Activated T-cell treated with anti-CD3 and anti-CD28 coated beads, Interleukin-2, amount 50 U/mL, for 72 hours (primary cell): ENCODE data around the gene MPDZ. TPM values are rescaled to one million over a fixed set of nuclear protein-coding genes. Genes with fewer than 3 reads are reported as not detected.

Source experiments
- ATAC-seq, 2 donors: fragments of 150-1000 bp; cut with Tn5 transposase; replicated peaks in 1 of 2; 2 replicates each; pipeline ENCODE4 v1.10.0; 2021; ENCODE audit warnings: moderate library complexity in 2 of 2, mild to moderate bottlenecking in 1 of 2
- DNase-seq, 2 donors: peaks; one replicate each; pipeline ENCODE4 v3.0.0; 2021 to 2022; ENCODE audit warnings: mixed read lengths in 1 of 2
- H3K27ac Mint-ChIP-seq: one replicate; pipeline ENCODE4 v1.8.0; 2022; ENCODE audit warnings: mild to moderate bottlenecking, moderate library complexity, mixed read lengths
- H3K27me3 Mint-ChIP-seq: one replicate; pipeline ENCODE4 v1.8.0; 2022; ENCODE audit warnings: low read depth, mixed read lengths
- H3K36me3 Mint-ChIP-seq, 2 donors: one replicate each; pipeline ENCODE4 v1.8.0; 2022; ENCODE audit warnings: mixed read lengths in 2 of 2, mild to moderate bottlenecking in 1 of 2; ENCODE audit not compliant: insufficient read depth in 2 of 2
- H3K4me1 Mint-ChIP-seq: one replicate; pipeline ENCODE4 v1.8.0; 2022; ENCODE audit warnings: low read depth, mixed read lengths
- H3K4me3 Mint-ChIP-seq, 2 donors: one replicate each; pipeline ENCODE4 v1.8.0; 2022; ENCODE audit warnings: mild to moderate bottlenecking in 2 of 2, mixed read lengths in 2 of 2, moderate library complexity in 2 of 2
- H3K9me3 Mint-ChIP-seq, 2 donors: one replicate each; pipeline ENCODE4 v1.8.0; 2022; ENCODE audit warnings: mixed read lengths in 2 of 2
- total RNA-seq, 2 donors: library from RNA; stranded (reverse); gene quantifications; one replicate each; pipeline ENCODE4 v1.2.3, GENCODE V29; 2022

MPDZ gene
- total RNA-seq, 2 donors from 2014 or later = not detected

DNA sequence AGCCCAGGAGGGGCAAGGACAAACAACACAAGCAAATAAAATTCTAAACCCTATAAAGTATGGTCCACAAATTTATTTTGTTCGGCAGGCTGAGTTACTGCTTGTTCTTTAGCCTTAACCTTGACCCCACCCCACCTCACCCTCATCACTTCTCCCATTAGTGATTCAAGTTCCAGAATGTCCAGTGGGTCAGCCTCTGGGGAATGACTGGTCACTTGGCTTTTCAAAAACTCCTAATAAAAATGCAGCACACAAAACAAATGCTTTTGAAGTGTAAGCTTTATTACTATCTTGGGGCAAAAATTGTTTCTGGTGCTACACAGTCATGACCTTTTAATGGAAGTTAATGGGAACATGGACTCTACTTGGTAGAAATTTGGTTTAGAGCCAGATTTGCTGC is 142.1 kb downstream of the MPDZ start:
- DNase-seq = no peak
- Mint-ChIP-seq H3K27ac (no peak overlapping the region), H3K4me1 (no peaks in the 10 kb centered on the region), H3K27me3 (no peaks in the 10 kb centered on the region), H3K36me3 (no peaks in the 10 kb centered on the region), H3K4me3 (no peak overlapping the region), H3K9me3 (peaks cover 9 to 11% of the 10 kb centered on the region in 2 donors)
- ATAC-seq = no peak

DNA sequence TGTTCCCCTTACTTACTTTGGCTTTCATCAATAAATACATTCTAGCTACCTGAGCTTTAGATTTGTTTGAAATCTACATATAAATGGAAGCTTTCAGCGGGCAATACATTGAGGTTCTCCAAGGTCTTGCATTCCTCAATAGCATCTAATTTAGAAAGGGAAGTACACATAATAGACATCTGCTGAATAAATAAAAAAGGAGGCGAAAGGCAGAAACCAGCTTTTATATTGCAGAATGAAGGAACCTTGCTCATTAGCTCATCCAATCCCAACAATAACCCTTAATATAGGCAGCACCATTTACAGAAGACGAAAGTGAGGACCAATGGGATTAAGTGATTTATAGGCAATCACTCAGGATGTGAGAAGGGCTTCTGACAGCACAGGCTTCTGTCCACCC is 147.5 kb downstream of the MPDZ start:
- Mint-ChIP-seq H3K4me3 (no peak overlapping the region), H3K27ac (no peak overlapping the region), H3K4me1 (no peaks in the 10 kb centered on the region), H3K36me3 (no peaks in the 10 kb centered on the region), H3K9me3 (peaks cover 8 to 11% of the 10 kb centered on the region in 2 donors), H3K27me3 (no peaks in the 10 kb centered on the region)
- DNase-seq = no peak
- no peak for ATAC-seq

DNA sequence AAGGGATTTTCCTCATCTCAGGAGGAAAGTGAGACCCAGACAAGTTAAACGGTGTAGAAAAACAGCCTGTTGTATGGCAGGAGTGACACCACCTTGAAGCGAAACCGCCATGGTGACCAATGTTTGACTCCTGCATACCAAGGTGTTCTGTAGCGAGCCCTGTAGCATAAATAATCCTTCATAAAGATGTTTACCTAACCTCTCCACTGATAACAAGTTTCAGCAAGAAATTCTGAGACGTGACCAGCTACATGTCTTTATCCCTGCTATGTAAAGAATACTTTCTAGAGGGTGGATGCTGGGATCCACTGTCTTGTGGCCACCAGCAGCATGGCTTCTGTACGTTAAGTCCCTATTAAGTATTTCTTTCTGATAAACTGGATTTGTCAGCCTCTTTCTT is 148.1 kb downstream of the MPDZ start:
- Mint-ChIP-seq H3K9me3 (peaks cover 8 to 11% of the 10 kb centered on the region in 2 donors), H3K27ac (no peak overlapping the region), H3K27me3 (no peaks in the 10 kb centered on the region), H3K4me3 (no peak overlapping the region), H3K4me1 (no peaks in the 10 kb centered on the region), H3K36me3 (no peaks in the 10 kb centered on the region)
- ATAC-seq (no peak), DNase-seq (no peak)

DNA sequence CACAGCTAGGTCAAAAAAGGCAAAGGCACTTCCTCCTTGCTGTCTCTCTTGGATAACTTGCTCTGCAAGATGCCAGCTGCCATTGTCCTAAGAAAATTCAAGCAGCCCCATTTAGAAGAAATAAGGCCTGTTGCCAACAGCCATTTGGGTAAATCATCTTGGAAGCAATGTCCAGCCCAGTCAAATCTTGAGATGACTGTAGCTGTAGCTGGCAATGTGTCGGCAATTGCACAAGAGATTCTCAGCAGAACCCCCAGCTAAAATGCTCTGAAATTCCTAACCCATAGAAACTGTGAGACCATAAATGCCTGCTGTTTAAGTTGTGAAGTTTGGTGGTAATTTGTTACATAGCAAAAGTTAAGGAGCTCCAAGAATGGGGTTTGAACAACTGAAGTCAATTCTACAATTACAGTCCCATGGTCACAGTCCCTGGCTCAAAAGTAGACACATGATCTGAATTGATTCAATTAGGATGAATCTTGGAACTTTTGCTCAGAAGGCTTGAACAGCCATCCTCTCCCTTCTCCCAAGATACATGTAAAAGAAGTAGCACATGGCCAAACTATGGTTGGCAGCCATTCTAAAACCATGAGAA is 151.1 kb downstream of the MPDZ start:
- H3K9me3 Mint-ChIP-seq = peaks cover 2% of the 10 kb centered on the region in 2 donors
- H3K4me3 Mint-ChIP-seq = no peak overlapping the region
- no peaks in the 10 kb centered on the region for H3K27me3 Mint-ChIP-seq
- no peaks in the 10 kb centered on the region for H3K4me1 Mint-ChIP-seq
- H3K27ac Mint-ChIP-seq = no peak overlapping the region
- DNase-seq (no peak), ATAC-seq (no peak)
- H3K36me3 Mint-ChIP-seq = no peaks in the 10 kb centered on the region

DNA sequence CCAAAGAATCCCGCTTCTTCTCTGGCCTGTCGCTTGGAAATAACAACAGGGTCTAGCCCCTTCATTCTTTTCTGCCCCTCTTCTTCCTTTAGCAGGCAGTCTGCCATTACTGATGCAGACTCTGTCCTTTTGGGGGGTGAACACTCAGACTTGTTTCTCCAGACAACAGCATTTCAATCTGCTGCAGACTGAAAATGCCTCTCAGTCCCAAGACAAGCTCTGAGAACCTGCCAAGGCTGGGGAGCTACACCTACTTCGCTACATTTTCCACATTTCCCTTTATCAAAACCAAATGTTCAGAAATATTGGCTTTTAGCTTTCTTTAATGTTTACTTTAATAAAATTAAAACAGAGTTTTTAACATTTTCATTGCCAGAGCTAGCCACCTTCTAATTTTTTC is 152.4 kb downstream of the MPDZ start:
- DNase-seq = no peak
- H3K4me3 Mint-ChIP-seq = no peak overlapping the region

DNA sequence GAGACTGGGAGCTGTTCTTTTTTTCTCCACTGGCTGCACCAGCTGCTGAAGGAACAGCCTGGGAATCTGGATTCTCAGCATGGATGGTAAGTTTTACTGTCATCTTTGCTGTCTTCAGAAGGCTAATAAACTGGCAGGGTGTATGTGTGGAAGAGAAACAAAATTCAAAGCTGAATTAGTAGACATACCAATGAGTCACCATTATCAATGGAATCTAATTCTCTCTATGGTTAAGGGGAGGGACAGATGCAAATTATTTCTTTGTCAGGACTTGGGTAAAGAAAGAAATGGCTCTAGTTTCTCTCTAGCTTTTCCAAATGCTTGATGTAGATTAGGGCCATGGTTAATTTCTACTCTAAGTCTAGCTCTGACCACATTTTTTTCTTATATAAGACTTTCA is 154.2 kb downstream of the MPDZ start:
- no peak overlapping the region for H3K4me3 Mint-ChIP-seq
- H3K27me3 Mint-ChIP-seq = no peaks in the 10 kb centered on the region
- ATAC-seq (no peak), DNase-seq (no peak)
- no peak overlapping the region for H3K27ac Mint-ChIP-seq
- H3K4me1 Mint-ChIP-seq = no peaks in the 10 kb centered on the region
- peaks cover 4 to 5% of the 10 kb centered on the region in 2 donors for H3K9me3 Mint-ChIP-seq
- no peaks in the 10 kb centered on the region for H3K36me3 Mint-ChIP-seq

More for the DNA sequence above, 152.4 kb downstream of the MPDZ start:
- Mint-ChIP-seq H3K36me3 (no peaks in the 10 kb centered on the region), H3K27ac (no peak overlapping the region), H3K9me3 (peaks cover 2% of the 10 kb centered on the region in 2 donors), H3K4me1 (no peaks in the 10 kb centered on the region), H3K27me3 (no peaks in the 10 kb centered on the region)
- no peak for ATAC-seq

DNA sequence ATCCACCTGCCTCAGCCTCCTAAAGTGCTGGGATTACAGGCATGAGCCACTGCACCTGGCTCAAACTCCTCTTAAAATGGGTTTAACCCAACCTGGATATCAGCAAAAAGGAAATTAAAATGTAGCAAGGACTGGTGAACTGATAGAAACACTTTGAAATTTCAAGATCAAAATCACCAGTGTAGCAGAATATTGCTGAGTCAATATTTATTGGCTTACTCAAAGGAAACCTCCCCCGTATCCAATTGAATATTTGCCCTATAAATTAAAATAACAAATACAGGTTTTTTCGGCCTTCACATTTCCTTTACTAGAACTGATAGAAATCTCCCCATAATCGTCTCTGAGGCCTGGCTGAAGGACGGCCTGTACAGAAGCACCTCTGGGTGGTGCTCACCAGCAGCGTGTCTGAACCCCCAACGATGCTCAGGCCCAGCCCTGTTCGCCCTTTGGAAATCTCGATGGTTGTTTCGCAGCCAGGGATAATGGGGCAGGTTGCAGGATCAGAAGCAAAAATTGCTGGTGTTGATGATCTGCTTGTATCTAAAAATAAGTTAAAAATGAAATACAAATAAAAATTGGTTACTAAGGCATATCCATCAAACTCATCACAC is 156.6 kb downstream of the MPDZ start:
- no peaks in the 10 kb centered on the region for H3K27me3 Mint-ChIP-seq
- no peak overlapping the region for H3K27ac Mint-ChIP-seq
- no peak overlapping the region for H3K4me3 Mint-ChIP-seq
- no peaks in the 10 kb centered on the region for H3K4me1 Mint-ChIP-seq
- DNase-seq (no peak), ATAC-seq (no peak)
- H3K36me3 Mint-ChIP-seq = no peaks in the 10 kb centered on the region
- peaks cover 2 to 5% of the 10 kb centered on the region in 2 donors for H3K9me3 Mint-ChIP-seq

DNA sequence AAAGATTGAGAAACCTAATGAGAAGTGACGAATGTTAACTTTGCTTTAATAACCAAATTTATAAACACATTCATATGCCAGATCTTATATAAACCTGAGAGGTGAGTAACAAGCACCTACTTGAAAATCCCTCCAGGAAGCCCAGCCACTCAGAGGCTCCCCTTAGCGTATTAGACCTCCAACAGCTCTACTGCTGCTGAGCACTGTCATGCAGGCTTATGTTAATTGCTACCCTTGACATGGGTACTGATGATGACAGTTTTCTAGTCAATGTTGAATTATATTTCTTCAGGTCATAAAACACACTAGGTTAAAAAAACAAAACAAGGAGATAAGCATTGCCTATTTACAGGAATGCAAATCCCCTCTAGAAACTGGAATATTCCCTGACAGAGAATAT is 161.2 kb downstream of the MPDZ start:
- no peak overlapping the region for H3K27ac Mint-ChIP-seq
- H3K4me1 Mint-ChIP-seq = no peaks in the 10 kb centered on the region
- no peak for DNase-seq
- ATAC-seq = no peak
- H3K27me3 Mint-ChIP-seq = no peaks in the 10 kb centered on the region
- no peaks in the 10 kb centered on the region for H3K36me3 Mint-ChIP-seq
- no peak overlapping the region for H3K4me3 Mint-ChIP-seq
- peaks cover 4 to 7% of the 10 kb centered on the region in 2 donors for H3K9me3 Mint-ChIP-seq

DNA sequence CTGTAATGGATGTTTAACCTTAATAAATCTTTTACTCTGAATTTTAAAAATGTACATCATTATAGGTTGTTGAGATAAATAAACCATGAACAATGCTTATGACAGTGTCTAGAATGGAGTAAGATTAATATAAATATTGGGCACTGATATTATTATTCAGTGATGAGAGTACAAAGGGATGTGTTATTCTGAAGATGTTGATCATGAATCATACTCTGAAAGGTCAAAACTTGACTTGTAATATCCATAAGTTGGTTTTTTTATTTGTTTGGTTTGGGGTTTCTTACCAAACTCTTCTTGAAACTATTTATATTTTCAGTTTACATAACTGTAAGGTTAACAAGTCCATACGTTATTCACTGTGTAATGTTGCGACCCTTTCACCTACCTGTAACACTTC is 163.2 kb downstream of the MPDZ start:
- DNase-seq = no peak
- peaks cover 2 to 4% of the 10 kb centered on the region in 2 donors for H3K9me3 Mint-ChIP-seq
- H3K27ac Mint-ChIP-seq = no peak overlapping the region
- no peaks in the 10 kb centered on the region for H3K4me1 Mint-ChIP-seq
- ATAC-seq = no peak
- no peaks in the 10 kb centered on the region for H3K27me3 Mint-ChIP-seq
- H3K4me3 Mint-ChIP-seq = no peak overlapping the region
- no peaks in the 10 kb centered on the region for H3K36me3 Mint-ChIP-seq

DNA sequence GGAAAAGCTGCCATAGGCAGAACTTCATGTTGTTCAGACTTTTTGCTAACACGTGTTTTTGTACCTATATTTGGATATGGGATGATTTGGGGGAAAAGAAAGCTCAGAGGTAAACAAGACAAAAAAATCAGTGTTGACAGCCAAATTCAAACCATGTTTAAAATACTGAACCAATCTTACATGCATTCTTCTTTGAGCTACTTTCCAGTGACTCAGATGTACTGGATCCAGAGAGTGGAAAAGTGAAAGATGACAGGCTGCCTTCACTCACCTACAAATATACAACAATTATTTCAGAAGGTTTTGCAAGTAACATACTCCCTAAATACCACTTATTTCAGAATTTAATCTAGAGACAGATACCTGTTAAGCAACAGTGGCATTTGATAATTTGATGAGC is 165.7 kb downstream of the MPDZ start:
- no peak for ATAC-seq
- no peaks in the 10 kb centered on the region for H3K27me3 Mint-ChIP-seq
- H3K27ac Mint-ChIP-seq = no peak overlapping the region
- DNase-seq = no peak
- H3K4me1 Mint-ChIP-seq = no peaks in the 10 kb centered on the region
- no peaks in the 10 kb centered on the region for H3K36me3 Mint-ChIP-seq
- peaks cover 3 to 6% of the 10 kb centered on the region in 2 donors for H3K9me3 Mint-ChIP-seq
- H3K4me3 Mint-ChIP-seq = no peak overlapping the region

DNA sequence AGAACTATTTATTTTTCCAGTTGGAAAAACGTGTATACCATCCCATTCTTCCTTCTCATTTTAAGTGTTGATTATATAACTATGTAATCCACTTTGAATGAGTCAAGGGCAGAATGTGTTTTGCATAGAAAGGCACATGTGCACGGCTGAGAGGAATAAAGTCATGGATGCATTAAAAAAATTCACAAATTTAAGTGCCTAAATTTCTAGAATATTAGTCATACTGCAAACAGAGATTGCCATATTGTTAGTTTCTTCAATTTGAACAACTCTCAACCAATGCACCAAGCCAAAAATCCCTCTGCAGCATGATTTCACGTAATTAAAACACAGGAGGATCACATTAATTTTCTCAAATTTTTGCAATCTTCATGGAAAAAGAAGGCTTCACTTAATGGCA is 166.3 kb downstream of the MPDZ start:
- no peak overlapping the region for H3K27ac Mint-ChIP-seq
- H3K27me3 Mint-ChIP-seq = no peaks in the 10 kb centered on the region
- H3K9me3 Mint-ChIP-seq = peaks cover 3 to 6% of the 10 kb centered on the region in 2 donors
- no peaks in the 10 kb centered on the region for H3K4me1 Mint-ChIP-seq
- no peaks in the 10 kb centered on the region for H3K36me3 Mint-ChIP-seq
- no peak overlapping the region for H3K4me3 Mint-ChIP-seq
- DNase-seq (no peak), ATAC-seq (no peak)

DNA sequence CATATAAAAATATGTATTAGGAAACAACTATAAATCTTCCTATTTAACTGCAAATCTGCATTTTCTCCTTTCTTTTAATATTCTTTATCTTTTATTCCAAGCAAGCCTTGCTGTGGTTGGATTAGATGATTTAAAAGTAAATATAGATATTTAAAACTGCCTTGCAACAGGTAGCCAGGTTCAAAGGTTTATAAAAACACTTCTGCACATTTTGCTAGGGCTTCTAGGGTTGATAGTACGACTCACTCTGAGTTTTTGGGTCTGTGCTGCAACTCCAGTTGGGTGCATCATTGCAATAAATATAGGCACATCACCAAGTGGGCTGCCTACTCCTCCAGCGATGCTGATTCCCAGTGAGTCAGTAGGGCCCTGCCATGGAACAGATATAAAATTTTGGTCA is 167.7 kb downstream of the MPDZ start:
- no peaks in the 10 kb centered on the region for H3K4me1 Mint-ChIP-seq
- no peak for ATAC-seq
- peaks cover 3 to 6% of the 10 kb centered on the region in 2 donors for H3K9me3 Mint-ChIP-seq
- no peaks in the 10 kb centered on the region for H3K27me3 Mint-ChIP-seq
- H3K4me3 Mint-ChIP-seq = no peak overlapping the region
- no peaks in the 10 kb centered on the region for H3K36me3 Mint-ChIP-seq
- no peak overlapping the region for H3K27ac Mint-ChIP-seq
- no peak for DNase-seq

DNA sequence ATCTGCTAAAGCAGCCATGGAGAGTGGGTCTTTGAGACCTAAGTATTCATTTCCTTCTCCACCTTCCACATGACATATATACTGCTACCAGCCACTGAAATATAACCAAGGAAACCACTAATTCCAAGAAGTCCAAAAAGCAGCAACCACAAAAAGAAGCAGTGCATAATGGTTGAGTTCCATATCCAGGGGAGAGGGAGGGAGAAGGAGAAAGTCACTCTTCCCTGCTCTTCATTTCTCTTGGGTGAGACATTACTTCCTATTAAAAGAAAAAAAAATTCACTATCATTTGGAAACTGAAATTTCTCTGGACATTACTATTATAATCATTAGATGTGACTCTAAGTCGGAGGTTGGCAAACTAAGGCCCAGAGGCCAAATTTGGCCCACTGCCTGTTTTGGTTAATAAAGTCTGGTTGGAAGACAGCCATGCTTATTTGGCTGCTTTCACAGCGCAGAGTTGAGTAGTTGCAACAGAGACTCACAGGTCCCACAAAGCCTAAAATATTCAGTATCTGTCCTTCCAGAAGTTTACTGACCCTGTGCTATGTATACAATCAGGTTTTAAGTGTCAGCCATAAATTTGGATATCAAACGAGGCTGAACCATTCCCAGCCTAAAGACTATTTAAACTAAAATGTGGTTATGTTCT is 168.6 kb downstream of the MPDZ start:
- no peaks in the 10 kb centered on the region for H3K36me3 Mint-ChIP-seq
- ATAC-seq (no peak), DNase-seq (no peak)
- H3K27ac Mint-ChIP-seq = no peak overlapping the region
- no peak overlapping the region for H3K4me3 Mint-ChIP-seq
- H3K9me3 Mint-ChIP-seq = peaks cover 3 to 6% of the 10 kb centered on the region in 2 donors
- H3K27me3 Mint-ChIP-seq = no peaks in the 10 kb centered on the region
- H3K4me1 Mint-ChIP-seq = no peaks in the 10 kb centered on the region

DNA sequence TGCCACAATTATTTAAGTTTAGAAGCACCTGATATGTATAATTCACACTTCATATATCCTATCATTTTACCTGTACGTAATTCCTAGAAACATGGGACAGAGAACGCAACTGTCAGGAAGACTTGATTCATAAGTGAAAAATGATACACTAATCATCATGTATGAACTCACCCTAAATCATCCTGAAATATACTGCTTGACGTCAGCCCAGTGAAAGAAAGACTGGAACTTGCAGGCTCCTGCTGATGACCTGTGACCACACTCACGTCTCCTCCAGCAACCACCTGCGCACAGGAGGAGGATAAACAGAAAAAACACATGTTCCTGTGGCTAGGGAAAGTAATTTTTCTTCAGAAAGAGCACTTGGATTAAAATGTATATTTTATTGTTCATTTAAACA is 169.7 kb downstream of the MPDZ start:
- H3K27ac Mint-ChIP-seq = no peak overlapping the region
- H3K4me3 Mint-ChIP-seq = no peak overlapping the region
- no peaks in the 10 kb centered on the region for H3K4me1 Mint-ChIP-seq
- no peak for ATAC-seq
- no peaks in the 10 kb centered on the region for H3K36me3 Mint-ChIP-seq
- H3K27me3 Mint-ChIP-seq = no peaks in the 10 kb centered on the region
- no peak for DNase-seq
- H3K9me3 Mint-ChIP-seq = peaks cover 3 to 6% of the 10 kb centered on the region in 2 donors
